Colon (tissue), 2 donors: ENCODE results near the gene ABCC5.
"Not testable (repeated sequence)": the region's sequence is repeated elsewhere in the genome, so short reads cannot be mapped to it uniquely, and the experiment has no call there.

ENCODE experiments used
- FAIRE-seq: peaks from 2 replicates; lab custom pipeline; 2012; peaks lifted over from hg19 to GRCh38; lab: Jason Lieb, UNC
- donor health status: control.
- donor health status: control.

ABCC5 gene

GRCh38 chr3:184017672-184018423 is at the start of gene ABCC5:
TSS of gene ABCC5 (minus strand) at chr3:184017884. CDS start at chr3:184014392, 3,492 bp downstream.
- no peak for FAIRE-seq

DNA sequence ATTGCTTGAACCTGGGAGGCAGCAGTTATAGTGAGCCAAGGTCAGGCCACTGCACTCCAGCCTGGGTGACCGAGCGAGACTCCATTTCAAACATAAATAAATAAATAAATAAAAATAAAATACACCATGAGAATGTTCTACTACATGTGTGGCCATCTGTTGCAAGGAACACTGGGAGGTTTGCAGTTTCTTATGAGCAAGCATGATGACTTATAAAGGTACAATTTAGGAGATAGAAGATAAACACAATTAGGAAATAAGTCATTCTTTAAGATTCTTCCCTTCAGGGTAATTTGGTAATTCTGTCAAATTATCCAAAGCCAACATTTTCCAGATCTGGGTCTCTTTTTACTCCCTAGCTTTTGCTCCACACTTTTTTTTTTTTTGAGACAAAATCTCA is 48.5 kb upstream of the ABCC5 start:
- no peak for FAIRE-seq

DNA sequence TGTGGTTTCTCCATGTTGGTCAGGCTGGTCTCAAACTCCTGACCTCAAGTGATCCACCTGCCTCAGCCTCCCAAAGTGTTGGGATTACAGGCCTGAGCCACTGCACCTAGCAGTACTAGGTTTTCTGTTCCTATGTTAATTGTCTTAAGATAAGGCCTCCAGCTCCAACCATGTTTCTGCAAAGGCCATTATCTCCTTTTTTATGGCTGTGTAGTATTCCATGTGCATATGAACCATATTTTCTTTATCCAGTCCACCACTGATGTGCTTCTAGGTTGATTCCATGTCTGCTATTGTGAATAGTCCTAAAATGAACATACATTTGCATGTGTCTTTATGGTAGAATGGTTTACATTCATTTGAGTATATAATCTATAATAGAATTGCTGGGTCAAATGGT is 45.0 kb upstream of the ABCC5 start:
- no peak for FAIRE-seq

- FAIRE-seq: no peak
Measured at GRCh38 chr3:184059424-184059823, 41.7 kb upstream of the ABCC5 start.

DNA sequence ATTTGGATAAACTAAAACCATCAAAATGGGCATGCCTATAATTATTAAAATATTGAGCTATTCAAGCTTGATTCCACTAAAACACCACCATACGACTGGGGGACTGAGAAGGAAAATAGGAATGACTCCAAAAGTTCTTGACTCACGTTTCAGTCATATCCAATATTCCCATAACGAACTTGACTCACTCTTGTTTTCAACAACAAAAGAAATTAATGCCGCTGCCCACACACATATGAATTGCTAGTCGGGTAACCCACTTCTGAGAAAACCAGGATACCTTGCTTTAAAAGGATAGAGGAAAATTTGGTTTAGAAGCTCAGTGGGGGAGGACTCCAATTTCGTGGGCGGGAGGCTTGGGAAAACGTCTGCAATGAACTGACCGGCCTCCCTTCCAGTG is 40.3 kb upstream of the ABCC5 start:
- no peak for FAIRE-seq

- no peak for FAIRE-seq
Measured at GRCh38 chr3:184052767-184053166, 35.1 kb upstream of the ABCC5 start, which contains the start of gene HTR3C. TSS of gene HTR3C (plus strand) at chr3:184053047. CDS start at chr3:184053081, 34 bp downstream.

DNA sequence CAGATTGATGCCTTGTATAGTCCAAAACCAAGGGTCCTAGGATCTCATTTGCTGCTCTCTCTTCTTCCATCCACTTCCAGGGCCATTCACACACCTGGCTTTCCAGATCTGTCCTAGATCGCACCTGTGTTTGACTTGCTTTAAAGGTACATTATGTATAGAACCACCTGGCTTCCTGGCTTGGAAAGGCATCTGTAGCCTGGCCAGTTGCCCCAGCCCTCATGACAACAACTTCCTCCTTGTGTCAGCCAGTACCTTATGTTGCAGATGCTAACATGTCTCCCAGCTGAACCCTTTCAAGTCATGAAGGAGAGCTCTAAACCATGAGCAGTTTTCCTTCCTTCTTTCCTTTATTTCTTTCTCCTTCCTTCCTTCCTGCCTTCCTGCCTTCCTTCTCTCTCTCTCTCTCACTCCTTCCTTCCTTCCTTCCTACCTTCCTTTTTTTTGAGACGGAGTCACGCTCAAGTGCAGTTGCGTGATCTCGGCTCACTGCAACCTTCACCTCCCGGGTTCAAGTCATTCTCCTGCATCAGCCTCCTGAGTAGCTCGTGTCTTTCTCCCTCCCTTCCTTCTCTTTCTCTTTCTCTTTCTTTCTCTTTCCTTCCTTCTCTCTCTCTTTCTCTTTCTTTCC is 32.6 kb upstream of the ABCC5 start:
- no peak for FAIRE-seq

GRCh38 chr3:184045995-184046394 is 28.3 kb upstream of the ABCC5 start:
- FAIRE-seq: no peak

GRCh38 chr3:184042617-184043016 is 24.9 kb upstream of the ABCC5 start:
- no peak for FAIRE-seq

DNA sequence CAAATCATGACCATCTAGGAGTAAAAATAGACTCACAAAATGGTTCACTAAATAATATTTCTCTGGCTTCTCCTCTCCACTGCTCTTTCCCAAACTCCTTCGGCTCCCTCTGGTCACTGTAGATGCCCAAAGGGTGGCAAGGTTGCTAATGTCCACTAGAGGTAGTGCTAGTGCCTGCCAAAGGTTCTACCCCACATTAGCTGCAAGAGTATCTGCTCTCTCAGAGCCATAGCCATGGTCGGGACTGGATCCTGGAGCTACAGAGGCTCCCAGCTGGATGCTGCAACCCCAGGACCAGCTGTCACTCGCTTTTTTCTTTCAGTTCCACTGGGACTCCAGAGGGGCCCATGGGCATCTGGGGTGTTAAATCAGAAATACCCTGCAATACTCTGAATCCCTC is 22.3 kb upstream of the ABCC5 start:
- no peak for FAIRE-seq

DNA sequence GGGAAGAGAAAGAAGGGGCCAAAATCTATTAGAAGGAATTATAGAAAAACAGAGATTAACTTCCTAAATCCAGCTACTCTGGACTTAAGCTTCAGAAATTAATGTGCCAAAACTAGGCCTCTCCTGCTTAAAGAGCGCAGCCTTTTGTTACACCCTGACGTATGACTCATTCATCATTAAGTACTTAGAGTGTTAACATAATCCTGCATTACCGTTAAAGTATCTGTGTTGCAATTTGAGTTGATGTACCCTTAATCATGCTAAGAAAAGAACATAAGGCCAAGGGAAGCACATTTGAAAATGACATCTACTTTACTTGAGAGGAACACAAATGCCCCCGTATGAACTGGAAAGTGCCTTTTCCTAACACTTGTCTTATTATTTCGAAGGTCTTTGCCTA is 21.7 kb upstream of the ABCC5 start:
- FAIRE-seq: no peak

DNA sequence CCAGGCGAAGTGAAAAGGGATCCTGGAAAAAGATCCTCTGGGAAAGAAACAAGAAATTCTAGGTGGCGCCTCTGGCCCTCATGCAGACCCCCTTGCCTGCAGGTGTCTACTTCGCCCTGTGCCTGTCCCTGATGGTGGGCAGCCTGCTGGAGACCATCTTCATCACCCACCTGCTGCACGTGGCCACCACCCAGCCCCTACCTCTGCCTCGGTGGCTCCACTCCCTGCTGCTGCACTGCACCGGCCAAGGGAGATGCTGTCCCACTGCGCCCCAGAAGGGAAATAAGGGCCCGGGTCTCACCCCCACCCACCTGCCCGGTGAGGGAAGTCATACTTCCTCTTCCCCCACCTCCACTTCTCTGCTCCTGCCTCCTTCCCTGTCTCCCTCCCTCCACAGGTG is 20.6 kb upstream of the ABCC5 start:
- FAIRE-seq: not testable (repeated sequence)

- FAIRE-seq: no peak
Measured at GRCh38 chr3:184037816-184038215, 20.1 kb upstream of the ABCC5 start.

- no peak for FAIRE-seq
Measured at GRCh38 chr3:184031187-184031792, 13.6 kb upstream of the ABCC5 start, which contains the start of gene HTR3D. TSS of gene HTR3D (plus strand) at chr3:184031742. CDS start at chr3:184031742, 0 bp downstream.

DNA sequence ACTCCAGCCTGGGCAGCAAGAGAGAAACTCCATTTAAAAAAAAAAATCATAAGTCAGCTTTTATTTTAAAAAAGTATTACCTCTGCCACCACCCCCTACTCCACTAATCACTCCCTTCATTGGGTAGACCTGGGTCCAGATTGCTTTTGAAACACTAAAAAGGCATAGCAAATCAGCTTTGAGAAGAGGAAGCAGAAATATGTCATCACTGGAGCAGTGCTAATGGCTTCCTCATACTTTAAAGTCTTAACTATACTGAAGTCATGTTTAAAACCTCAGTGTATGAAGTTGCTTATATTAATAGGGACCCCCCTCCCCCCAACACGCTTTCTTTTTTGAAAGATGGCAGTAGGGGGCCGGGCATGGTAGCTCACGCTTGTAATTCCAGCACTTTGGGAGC is 12.9 kb upstream of the ABCC5 start:
- FAIRE-seq: no peak

GRCh38 chr3:184029443-184029842 is 11.8 kb upstream of the ABCC5 start:
- FAIRE-seq: no peak

GRCh38 chr3:184028275-184028890 is 10.7 kb upstream of the ABCC5 start:
- not testable (repeated sequence) for FAIRE-seq

DNA sequence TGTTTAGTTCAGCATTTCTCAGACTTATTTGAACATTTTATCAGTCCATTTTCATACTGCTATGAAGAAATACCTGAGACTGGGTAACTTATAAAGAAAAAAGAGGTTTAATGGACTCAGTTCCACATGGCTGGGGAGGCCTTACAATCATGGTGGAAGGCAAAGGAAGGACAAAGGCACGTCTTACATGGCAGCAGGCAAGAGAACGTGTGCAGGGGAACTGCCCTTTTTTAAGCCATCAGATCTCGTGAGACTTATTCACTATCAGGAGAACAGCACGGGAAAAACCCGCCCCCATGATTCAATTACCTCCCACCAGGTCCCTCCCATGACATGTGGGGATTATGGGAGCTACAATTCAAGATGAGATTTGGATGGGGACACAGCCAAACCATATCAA is 7.6 kb upstream of the ABCC5 start:
- FAIRE-seq: not testable (repeated sequence)

DNA sequence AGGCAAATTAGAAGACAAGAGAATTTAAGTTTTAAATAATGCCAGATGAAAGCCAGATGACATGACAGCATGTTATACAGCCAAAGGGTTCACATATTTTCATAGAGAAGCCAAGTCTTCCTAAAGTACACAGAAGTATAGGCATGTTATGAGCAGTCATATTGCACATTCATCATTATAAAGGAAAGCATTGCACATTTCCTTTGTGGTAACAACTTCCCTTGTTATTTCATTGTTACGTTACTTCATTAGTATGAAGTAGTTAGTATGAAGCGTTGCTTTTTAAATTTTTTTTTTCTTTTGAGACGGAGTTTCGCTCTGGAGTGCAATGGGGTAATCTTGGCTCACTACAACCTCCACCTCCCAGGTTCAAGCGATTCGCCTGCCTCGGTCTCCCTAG is 4.6 kb upstream of the ABCC5 start:
- FAIRE-seq: no peak

DNA sequence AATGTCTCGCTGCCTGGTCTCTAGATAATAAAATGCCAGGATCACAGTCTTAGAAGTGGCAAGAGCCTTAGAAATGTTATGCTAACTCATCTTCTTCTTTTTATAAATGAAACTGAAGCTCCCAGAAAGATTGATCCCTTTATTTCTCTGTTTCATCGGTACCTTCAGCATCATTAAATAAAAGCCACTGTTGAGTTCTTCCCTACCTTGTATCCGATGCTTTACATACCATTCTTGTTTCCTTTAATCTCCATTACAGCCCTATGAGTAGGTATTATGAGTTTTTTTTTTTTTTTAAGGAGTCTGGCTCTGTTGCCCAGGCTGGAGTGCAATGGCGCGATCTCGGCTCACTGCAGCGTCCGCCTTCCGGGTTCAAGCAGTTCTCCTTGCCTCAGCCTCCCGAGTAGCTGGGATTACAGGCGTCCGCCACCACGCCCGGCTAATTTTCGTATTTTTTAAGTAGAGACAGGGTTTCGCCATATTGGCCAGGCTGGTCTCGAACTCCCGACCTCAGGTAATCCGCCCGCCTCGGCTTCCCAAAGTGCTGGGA is 815 bp upstream of the ABCC5 start:
- FAIRE-seq: no peak

GRCh38 chr3:184016811-184017671 is 643 bp downstream of the ABCC5 start:
- no peak for FAIRE-seq

DNA sequence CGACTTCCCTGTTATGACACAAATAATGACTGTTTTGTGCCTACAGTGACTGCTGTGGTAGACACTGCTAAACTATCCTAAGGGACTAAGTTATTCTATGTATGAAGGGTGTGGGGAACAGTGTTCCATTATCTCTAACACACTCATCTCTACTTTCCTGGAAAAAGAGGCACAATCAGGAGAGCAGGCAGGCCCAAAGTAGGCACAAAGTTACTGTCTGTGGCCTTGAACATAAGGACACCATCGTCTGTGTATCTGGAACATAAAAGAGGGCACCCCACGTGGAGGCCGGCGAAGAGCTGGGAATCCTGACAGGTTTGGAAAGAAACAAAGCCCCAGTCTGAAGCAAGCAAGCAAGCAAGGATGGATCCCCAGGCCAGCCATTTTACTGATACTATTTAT is 1.5 kb downstream of the ABCC5 start:
- no peak for FAIRE-seq
